H1 (cell line): ENCODE measurements around the gene COG4. TPM values are rescaled to one million over a fixed set of nuclear protein-coding genes. Genes with fewer than 3 reads are reported as not detected.

ENCODE experiments used
- BRCA1 ChIP-seq: IDR thresholded peaks from 2 replicates; pipeline ENCODE4 v1.6.1; 2012; ENCODE audit warnings: low read depth, low read length, improper control_type of control experiment
- CBX8 ChIP-seq: fragments of 300-800, 300-1000 bp; sonication (generic); IDR thresholded peaks from 2 replicates; pipeline ENCODE4 v1.7.1; 2016; ENCODE audit warnings: low read depth, low read length, borderline replicate concordance
- CTBP2 ChIP-seq: IDR thresholded peaks from 2 replicates; pipeline ENCODE4 v1.7.0; 2011; ENCODE audit warnings: borderline replicate concordance, mild to moderate bottlenecking, moderate library complexity, mixed read lengths, low read length; ENCODE audit not compliant: insufficient read depth, insufficient read length
- EZH2 ChIP-seq: fragments of 200-600 bp; sonication (generic); IDR thresholded peaks from 2 replicates; pipeline ENCODE4 v1.7.1; 2012; ENCODE audit warnings: low read depth, mild to moderate bottlenecking, moderate library complexity, low read length, inconsistent platforms; ENCODE audit not compliant: severe bottlenecking
- KDM4A ChIP-seq: IDR thresholded peaks from one replicate; pipeline ENCODE4 v1.7.1; 2012; ENCODE audit warnings: low read depth, mild to moderate bottlenecking, moderate library complexity, low read length, inconsistent platforms; ENCODE audit not compliant: severe bottlenecking
- SIN3A ChIP-seq, 2 experiments: IDR thresholded peaks in 1 of 2; conservative IDR thresholded peaks in 1 of 2; 2 replicates each; pipeline ENCODE4 v1.6.1; 2011 to 2012; ENCODE audit warnings: low read length in 2 of 2, improper control_type of control experiment in 1 of 2, low read depth in 1 of 2, mild to moderate bottlenecking in 1 of 2
- SIRT6 ChIP-seq: IDR thresholded peaks from one replicate; pipeline ENCODE4 v1.7.1; 2012; ENCODE audit warnings: low read length, inconsistent platforms
- SP1 ChIP-seq: IDR thresholded peaks from 2 replicates; pipeline ENCODE4 v1.6.1; 2011; ENCODE audit warnings: low read depth, low read length
- SP2 ChIP-seq: IDR thresholded peaks from 2 replicates; pipeline ENCODE4 v1.6.1; 2012; ENCODE audit warnings: mild to moderate bottlenecking, low read length, inconsistent platforms
- SUZ12 ChIP-seq: fragments of 200-600 bp; sonication (generic); IDR thresholded peaks from 2 replicates; pipeline ENCODE4 v1.6.1; 2012; ENCODE audit warnings: mild to moderate bottlenecking, inconsistent platforms, low read length, moderate library complexity, mixed read lengths
- ZNF274 ChIP-seq: IDR thresholded peaks from 2 replicates; pipeline ENCODE4 v1.7.0; 2012; ENCODE audit warnings: low read length, borderline replicate concordance; ENCODE audit errors: extremely low read depth
- polyA plus RNA-seq, 7 experiments: library from polyadenylated mRNA; depleted of rRNA in 3 of 7; stranded (reverse) in 5 of 7; unstranded in 2 of 7; fragments of >200 nt in 5 of 7; fragments of 200-250 nt in 2 of 7; gene quantifications; 1 replicate in 5 of 7; 2 replicates in 1 of 7; 4 replicates in 1 of 7; pipeline versions ENCODE4 v1.2.1 to v1.2.3, GENCODE V29; 2011 to 2013; ENCODE audit warnings: missing spikeins in 2 of 7, mixed read lengths in 2 of 7
- total RNA-seq: library from RNA; stranded (reverse); fragmentation: NEBNext Ultra II Directional; extraction: Animal tissue kit (Norgen Biotek cat#: 25700); gene quantifications from 2 replicates; pipeline ENCODE4 v1.2.1, GENCODE V29; 2021

COG4 gene
- total and polyA plus RNA-seq, 2 of the 8 experiments (the other 6 are each of a cell fraction or from before 2014, with no cell fraction given), result 46.1 to 50.2 TPM

DNA sequence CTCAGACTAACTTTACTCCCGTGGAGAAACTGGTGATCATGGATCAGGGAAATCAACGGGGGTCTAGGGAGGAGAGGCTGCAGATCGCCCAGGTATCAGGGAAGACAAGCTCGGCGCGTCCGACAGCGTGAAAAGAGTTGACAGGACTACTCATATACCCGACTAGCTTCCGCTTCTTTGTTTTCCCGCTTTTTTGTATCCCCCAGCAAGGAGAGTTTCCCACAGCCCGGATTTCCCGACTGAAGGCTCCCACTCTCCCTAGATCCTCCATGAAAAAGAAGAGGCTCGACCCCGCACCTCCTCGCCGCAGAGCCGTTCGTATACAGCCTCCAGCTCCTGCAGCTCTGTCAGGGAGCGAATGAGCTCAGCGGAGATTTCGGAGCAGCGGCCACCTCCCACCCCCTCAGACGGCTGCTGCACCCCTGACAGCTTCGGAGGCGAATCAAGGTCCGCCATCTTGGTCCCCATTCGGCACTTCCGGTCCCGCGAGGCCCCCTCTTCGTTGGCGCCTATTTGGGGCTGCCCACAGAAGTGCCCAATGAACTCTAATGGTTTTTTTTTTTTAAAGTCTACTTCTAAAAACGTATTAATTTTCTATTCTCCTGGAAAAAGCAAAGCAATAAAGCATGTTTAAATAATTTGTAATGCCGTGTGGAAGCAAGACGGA, at the start of gene COG4 (continued):
- TF ChIP-seq SUZ12 (no peak), CTBP2 (no peak), SIN3A (conservative IDR thresholded peaks at IDR 0.05 in 1 of 2, IDR thresholded peaks at IDR 0.05 in 1 of 2; ENCODE audit: low read depth in 1 of 2, low read length in 2 of 2) (peak; percentile 90 to 93; a peak in 3 of 4 replicates), SP2 (no peak), EZH2 (no peak), KDM4A (peak; percentile 50), BRCA1 (no peak), SIRT6 (no peak), ZNF274 (no peak), SP1 (no peak), CBX8 (no peak)
